ENCODE measurements around the gene PURA. TPM values are rescaled to one million over a fixed set of nuclear protein-coding genes. Genes with fewer than 3 reads are reported as not detected.

The PURA gene
- total and polyA plus RNA-seq, 2 of the 4 experiments (the other 2 are of a cell fraction): 3.8 to 5.6 TPM

DNA sequence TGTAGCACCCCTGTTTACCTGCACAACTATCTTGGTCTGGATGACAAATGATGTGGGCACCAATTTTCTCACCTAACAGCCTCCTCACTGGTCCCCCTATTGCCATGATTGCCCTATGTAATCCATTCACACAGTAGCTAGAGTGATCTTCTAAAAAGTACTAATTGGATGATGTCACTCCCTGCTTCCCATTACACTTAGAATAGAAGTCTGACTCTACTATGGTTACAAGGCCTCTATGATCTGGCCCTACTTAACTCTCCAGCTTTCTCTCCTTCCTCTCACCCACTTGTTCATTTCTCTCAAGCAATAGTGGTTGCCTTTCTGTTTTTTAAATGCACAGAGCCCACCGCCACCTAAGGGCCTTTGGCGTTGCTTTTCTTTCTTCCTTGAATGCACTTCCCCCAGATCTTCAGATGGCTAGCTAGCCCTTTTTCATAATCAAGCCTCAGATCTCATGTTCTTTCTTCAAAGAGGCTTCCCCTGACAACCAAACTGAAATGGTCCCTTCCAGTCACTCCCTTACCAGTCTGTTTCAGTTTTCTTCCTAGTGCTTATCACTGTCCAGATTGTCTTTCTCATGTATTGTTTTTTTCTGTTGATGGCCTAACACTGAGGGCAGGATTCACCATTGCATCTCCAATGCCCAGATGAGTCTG is 20.5 kb downstream of the PURA start:
- H3K4me3 ChIP-seq (ENCODE audit: insufficient read depth, low read depth, low read length): no peak overlapping the region
- H3K4ac ChIP-seq (ENCODE audit: low read depth, low read length): no peak overlapping the region
- DNase-seq (no peak), ATAC-seq (ENCODE audit: low read depth) (no peak)
- H3K4me1 ChIP-seq (ENCODE audit: control insufficient read depth, insufficient read depth, low read length): peaks cover 13% of the 10 kb centered on the region
- peaks cover 25% of the 10 kb centered on the region for H3K9me1 ChIP-seq (ENCODE audit: insufficient read depth, low read length)
- 83% methylated on average over 2 of the region's 2 CpGs; no CpG with 5 or more reads in 1 of the 2 experiments for WGBS, 2 experiments (ENCODE audit: extremely low coverage in 2 of 2, insufficient read length in 1 of 2)
- H2BK120ac ChIP-seq (ENCODE audit: low read depth, low read length): no peak overlapping the region
- intact Hi-C loops (cut with micrococcal nuclease): no loop called here
- H2AFZ ChIP-seq (replicated peaks; ENCODE audit: low read length, poor library complexity): no peak overlapping the region
- H3K14ac ChIP-seq (replicated peaks; ENCODE audit: low read depth, low read length): no peak overlapping the region
- no peak overlapping the region for H3K23ac ChIP-seq (ENCODE audit: low read depth, low read length)
- H3K18ac ChIP-seq (ENCODE audit: low read depth, low read length): no peak overlapping the region
- no peak overlapping the region for H3K27ac ChIP-seq (ENCODE audit: insufficient read depth, low read length)
- H3K56ac ChIP-seq (ENCODE audit: extremely low read depth, insufficient read depth, low read length): no peak overlapping the region
- H4K91ac ChIP-seq (ENCODE audit: insufficient read depth, low read depth, low read length): no peak overlapping the region
- no peaks in the 10 kb centered on the region for H3K27me3 ChIP-seq (ENCODE audit: control insufficient read depth, insufficient read depth, low read length)
- H2BK15ac ChIP-seq (ENCODE audit: low read depth, low read length): no peak overlapping the region
- H2AK5ac ChIP-seq (ENCODE audit: low read depth, low read length): no peak overlapping the region
- H3K79me1 ChIP-seq (ENCODE audit: low read depth in 1 of 2, low read length in 2 of 2): peaks cover 34 to 74% of the 10 kb centered on the region in 2 experiments
- no peak overlapping the region for H4K8ac ChIP-seq (ENCODE audit: low read depth in 2 of 2, low read length in 2 of 2)
- no peak overlapping the region for H2AK9ac ChIP-seq (replicated peaks; ENCODE audit: low read depth, low read length, poor library complexity)
- H3K36me3 ChIP-seq (ENCODE audit: control insufficient read depth, insufficient read depth, low read length): no peaks in the 10 kb centered on the region
- no peak overlapping the region for H4K5ac ChIP-seq (ENCODE audit: low read depth, low read length)
- H2BK20ac ChIP-seq (ENCODE audit: low read depth, low read length): no peak overlapping the region
- no peak for TF ChIP-seq MAZ (IDR thresholded peaks at IDR 0.05; ENCODE audit: borderline replicate concordance, low read depth, low read length)
- ChIA-PET POLR2A (ENCODE audit: unreplicated experiment) (no interaction called here), CTCF (no interaction called here)
- dilution Hi-C loops (cut with HindIII; ENCODE audit: low sequenced_read_pairs, unreplicated experiment): no loop called here
- no TSS peak for BruUV-seq (replicated peaks)
- in situ Hi-C loops (cut with MboI; ENCODE audit: low sequenced_read_pairs): no loop called here
- no peak overlapping the region for H3K4me2 ChIP-seq (ENCODE audit: low read depth, low read length)
- H2BK5ac ChIP-seq (ENCODE audit: low read depth, low read length, poor library complexity, severe bottlenecking): no peak overlapping the region
- H3K9me3 ChIP-seq (ENCODE audit: control insufficient read depth, insufficient read depth, low read length): no peaks in the 10 kb centered on the region
- H3K9ac ChIP-seq (ENCODE audit: low read depth, low read length): no peak overlapping the region
- H4K20me1 ChIP-seq (ENCODE audit: insufficient read depth, low read length): peaks cover 28% of the 10 kb centered on the region
